AG04449 (cell line): ENCODE measurements around the gene KIF1B.

Source experiments
- CTCF ChIA-PET: fragments of 350-600 bp; formaldehyde crosslinking; extraction: SDS; loops from one replicate; lab custom pipeline; 2021; ENCODE audit warnings: antibody characterized with exemption; lab: Yijun Ruan, JAX
- POLR2A ChIA-PET: fragments of 400-600, 350-600 bp; formaldehyde crosslinking; extraction: SDS; loops from one replicate; lab custom pipeline; 2020; ENCODE audit warnings: antibody characterized with exemption, inconsistent platforms; lab: Yijun Ruan, JAX
- DNase-seq: peaks from one replicate; pipeline ENCODE4 v3.0.0-alpha.2; 2010; ENCODE audit warnings: low read depth, low spot score
- H3K4me3 ChIP-seq: 2 replicates; pipeline ENCODE4 v1.5.1; 2011; ENCODE audit warnings: low read depth, mild to moderate bottlenecking, control low read depth, low read length
- TF ChIP-seq, protein P1 (sequence below): IDR thresholded peaks from one replicate; pipeline ENCODE4 v1.5.1; 2011; ENCODE audit warnings: mild to moderate bottlenecking, moderate library complexity, low read length, control low read depth, inconsistent platforms; ENCODE audit not compliant: insufficient read depth; ENCODE audit errors: missing control alignments

Gene KIF1B

DNA sequence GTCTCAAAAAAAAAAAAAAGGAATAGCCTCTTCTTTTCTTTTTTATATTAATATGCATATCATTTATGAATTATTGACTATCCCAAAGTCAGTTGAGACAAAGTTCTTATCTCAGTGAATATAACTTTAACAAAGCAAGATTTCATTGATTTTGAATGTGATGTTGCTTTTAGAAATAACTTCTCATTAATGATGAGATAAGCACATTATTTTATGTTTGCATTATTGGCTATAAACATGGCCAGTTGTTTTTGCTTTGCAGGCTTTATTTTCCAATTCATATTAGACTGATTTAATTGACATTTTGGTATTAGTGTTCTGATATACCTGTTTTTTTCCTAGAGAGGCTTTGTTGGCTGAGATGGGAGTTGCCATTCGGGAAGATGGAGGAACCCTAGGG, 81.3 kb downstream of the KIF1B start:
- DNase-seq = no peak
- TF ChIP-seq, protein P1, sequence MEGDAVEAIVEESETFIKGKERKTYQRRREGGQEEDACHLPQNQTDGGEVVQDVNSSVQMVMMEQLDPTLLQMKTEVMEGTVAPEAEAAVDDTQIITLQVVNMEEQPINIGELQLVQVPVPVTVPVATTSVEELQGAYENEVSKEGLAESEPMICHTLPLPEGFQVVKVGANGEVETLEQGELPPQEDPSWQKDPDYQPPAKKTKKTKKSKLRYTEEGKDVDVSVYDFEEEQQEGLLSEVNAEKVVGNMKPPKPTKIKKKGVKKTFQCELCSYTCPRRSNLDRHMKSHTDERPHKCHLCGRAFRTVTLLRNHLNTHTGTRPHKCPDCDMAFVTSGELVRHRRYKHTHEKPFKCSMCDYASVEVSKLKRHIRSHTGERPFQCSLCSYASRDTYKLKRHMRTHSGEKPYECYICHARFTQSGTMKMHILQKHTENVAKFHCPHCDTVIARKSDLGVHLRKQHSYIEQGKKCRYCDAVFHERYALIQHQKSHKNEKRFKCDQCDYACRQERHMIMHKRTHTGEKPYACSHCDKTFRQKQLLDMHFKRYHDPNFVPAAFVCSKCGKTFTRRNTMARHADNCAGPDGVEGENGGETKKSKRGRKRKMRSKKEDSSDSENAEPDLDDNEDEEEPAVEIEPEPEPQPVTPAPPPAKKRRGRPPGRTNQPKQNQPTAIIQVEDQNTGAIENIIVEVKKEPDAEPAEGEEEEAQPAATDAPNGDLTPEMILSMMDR = no peak
- POLR2A ChIA-PET = no interaction called here
- H3K4me3 ChIP-seq = no peak overlapping the region
- CTCF ChIA-PET = no interaction called here

DNA sequence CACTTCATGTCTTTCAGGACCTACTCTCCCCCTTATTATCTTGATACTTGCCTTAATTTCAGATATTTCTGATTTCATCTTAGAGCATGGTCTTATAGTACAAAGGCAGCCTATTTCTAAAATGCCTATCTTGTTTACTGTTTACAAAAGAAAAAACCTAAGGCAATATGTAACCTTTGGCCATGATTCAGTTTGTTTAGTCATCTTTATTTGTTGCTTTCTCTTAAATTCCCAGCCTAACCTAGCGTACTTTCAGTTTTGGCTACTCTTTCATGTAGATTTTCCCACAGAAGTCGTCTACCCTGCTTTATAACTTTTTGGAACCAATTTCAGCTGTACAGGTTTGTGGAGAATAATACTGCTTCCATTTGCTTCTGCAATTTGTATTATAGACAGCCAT, 81.8 kb downstream of the KIF1B start:
- no peak overlapping the region for H3K4me3 ChIP-seq
- CTCF ChIA-PET = no interaction called here
- POLR2A ChIA-PET = no interaction called here
- TF ChIP-seq, protein P1 = no peak
- no peak for DNase-seq

DNA sequence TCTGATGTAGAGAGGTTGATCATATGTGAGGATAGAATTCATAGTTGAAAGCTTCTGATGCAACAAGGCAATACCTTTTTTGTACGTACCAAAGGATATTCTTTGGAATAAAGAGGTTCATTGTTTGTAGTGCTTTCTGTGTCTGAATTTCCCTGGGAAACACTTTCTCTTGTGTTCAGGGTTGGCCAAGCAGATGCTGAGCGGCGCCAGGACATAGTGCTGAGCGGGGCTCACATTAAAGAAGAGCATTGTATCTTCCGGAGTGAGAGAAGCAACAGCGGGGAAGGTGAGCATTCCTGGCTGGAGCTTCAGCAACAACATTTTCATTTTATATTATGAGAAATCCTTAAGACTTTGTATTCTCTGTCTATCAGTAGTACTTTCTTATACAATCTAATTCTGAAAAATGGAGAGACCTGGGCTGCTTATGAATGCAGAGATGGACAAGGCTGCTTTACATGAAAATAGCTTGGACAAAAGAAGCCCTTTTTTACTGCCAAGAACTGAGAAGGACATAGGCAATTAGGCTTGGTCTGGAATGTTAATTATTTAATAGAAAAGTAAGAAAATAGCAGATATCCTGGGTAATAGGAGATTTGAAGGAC, 85.2 kb downstream of the KIF1B start:
- ChIA-PET CTCF (interaction anchor here (1.9 to 2.4 kb wide), 2 partner anchors 8 to 86 kb away, joined by 6 to 9 read pairs; partner anchors contain the start of gene KIF1B), POLR2A (no interaction called here)
- TF ChIP-seq, protein P1 = no peak
- no peak for DNase-seq
- H3K4me3 ChIP-seq = no peak overlapping the region

DNA sequence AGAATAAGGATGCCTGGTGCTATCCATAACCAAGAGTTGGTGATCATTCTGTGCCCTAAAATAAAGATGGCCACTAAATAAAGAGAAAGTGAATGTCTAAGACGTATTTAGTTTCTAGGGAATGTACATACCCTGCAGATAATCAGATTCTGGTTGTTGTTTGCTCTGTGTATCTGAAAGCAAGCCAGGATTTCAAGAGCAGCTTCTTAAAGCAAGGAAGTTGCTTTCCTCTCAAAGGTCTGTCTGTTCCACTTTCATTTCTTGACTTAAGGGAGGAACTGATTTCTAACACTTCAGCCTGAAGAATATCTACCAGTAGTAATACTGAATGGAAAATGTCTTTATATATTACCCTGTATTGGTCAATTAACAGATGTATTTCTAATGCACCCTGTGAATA, 88.8 kb downstream of the KIF1B start:
- TF ChIP-seq, protein P1 = no peak
- CTCF ChIA-PET = interaction anchor here (1.0 kb wide), 1 partner anchor 89 kb away, joined by 5 read pairs; no protein-coding TSS in a partner anchor
- POLR2A ChIA-PET = no interaction called here
- no peak for DNase-seq
- H3K4me3 ChIP-seq = no peak overlapping the region

DNA sequence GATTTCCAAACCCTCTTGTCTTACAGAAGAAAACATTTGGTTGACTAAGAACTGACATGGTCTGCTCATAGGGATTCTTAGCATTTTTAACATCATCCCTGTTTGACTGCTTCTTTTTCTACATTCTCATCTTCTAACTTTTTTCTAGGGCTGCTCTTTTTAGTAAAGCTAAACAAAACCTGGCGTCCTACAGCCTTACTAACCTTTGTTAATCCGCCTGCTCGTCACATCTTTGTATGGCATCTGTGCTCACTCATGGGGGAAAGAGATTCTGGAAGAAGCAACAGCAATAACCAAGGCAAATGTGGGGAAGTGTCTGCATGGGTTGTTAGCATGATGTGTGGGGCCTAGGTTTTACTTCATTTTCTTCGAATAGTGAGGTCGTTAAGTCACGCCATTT, 92.0 kb downstream of the KIF1B start:
- ChIA-PET POLR2A (no interaction called here), CTCF (interaction anchor here (1.0 to 3.3 kb wide), 2 partner anchors 18 to 93 kb away, joined by 3 to 17 read pairs; partner anchors contain the start of gene KIF1B)
- TF ChIP-seq, protein P1 = no peak
- no peak for DNase-seq
- no peak overlapping the region for H3K4me3 ChIP-seq

DNA sequence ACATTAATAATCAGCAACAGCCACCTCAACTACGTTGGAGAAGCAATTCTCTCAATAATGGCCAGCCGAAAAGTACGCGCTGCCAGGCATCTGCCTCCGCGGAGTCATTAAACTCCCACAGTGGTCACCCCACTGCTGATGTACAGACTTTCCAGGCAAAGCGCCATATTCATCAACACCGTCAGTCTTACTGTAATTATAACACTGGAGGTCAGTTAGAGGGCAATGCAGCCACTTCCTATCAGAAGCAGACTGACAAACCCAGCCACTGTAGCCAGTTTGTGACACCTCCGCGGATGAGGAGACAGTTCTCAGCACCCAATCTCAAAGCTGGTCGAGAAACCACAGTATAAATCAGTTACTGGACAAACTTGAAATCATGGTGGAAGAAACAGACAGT, 93.9 kb downstream of the KIF1B start:
- CTCF ChIA-PET = interaction anchor here (1.5 to 3.3 kb wide), 2 partner anchors 34 to 94 kb away, joined by 3 to 17 read pairs; partner anchors contain the start of gene KIF1B
- DNase-seq = no peak
- H3K4me3 ChIP-seq = no peak overlapping the region
- POLR2A ChIA-PET = no interaction called here
- TF ChIP-seq, protein P1 = no peak
